Mucosa of rectum (tissue), 2 donors: Measurements from ENCODE around the gene ACR.

Experiments used
- H3K27ac ChIP-seq, 2 donors: one replicate each; pipeline ENCODE4 v1.7.0; 2013; ENCODE audit warnings: inconsistent platforms in 2 of 2, low read depth in 2 of 2, low read length in 2 of 2
- H3K27me3 ChIP-seq, 2 donors: one replicate each; pipeline ENCODE4 v1.7.0; 2013; ENCODE audit warnings: low read length in 2 of 2; ENCODE audit not compliant: control insufficient read depth in 2 of 2, insufficient read depth in 2 of 2
- H3K36me3 ChIP-seq, 2 donors: one replicate each; pipeline ENCODE4 v1.7.0; 2013; ENCODE audit warnings: low read length in 2 of 2; ENCODE audit not compliant: control insufficient read depth in 2 of 2, insufficient read depth in 2 of 2
- H3K4me1 ChIP-seq, 2 donors: one replicate each; pipeline ENCODE4 v1.7.0; 2013; ENCODE audit warnings: low read length in 2 of 2, mild to moderate bottlenecking in 1 of 2; ENCODE audit not compliant: control insufficient read depth in 2 of 2, insufficient read depth in 2 of 2
- H3K4me3 ChIP-seq, 2 donors: one replicate each; pipeline ENCODE4 v1.7.0; 2013; ENCODE audit warnings: low read length in 2 of 2
- H3K9ac ChIP-seq, 2 donors: one replicate each; pipeline ENCODE4 v1.7.0; 2013; ENCODE audit warnings: low read length in 2 of 2, low read depth in 1 of 2, mild to moderate bottlenecking in 1 of 2
- H3K9me3 ChIP-seq, 2 donors: one replicate each; pipeline ENCODE4 v1.7.0; 2013; ENCODE audit warnings: low read length in 2 of 2; ENCODE audit not compliant: control insufficient read depth in 2 of 2
- donor health status: healthy.
- donor health status: Normal muscosa, but diverticular disease.

Gene ACR

GRCh38 chr22:50703726-50704509 is 34.1 kb upstream of the ACR start:
- H3K4me1 ChIP-seq, result no peaks in the 10 kb centered on the region

GRCh38 chr22:50704510-50705218 is 33.3 kb upstream of the ACR start:
- no peak overlapping the region for H3K4me3 ChIP-seq
- H3K27me3 ChIP-seq, result no peaks in the 10 kb centered on the region
- H3K9ac ChIP-seq, result no peak overlapping the region
- H3K36me3 ChIP-seq, result no peaks in the 10 kb centered on the region
- no peaks in the 10 kb centered on the region for H3K4me1 ChIP-seq
- H3K27ac ChIP-seq, result no peak overlapping the region
- no peaks in the 10 kb centered on the region for H3K9me3 ChIP-seq

More at GRCh38 chr22:50703726-50704509, 34.1 kb upstream of the ACR start:
- H3K27me3 ChIP-seq, result no peaks in the 10 kb centered on the region
- H3K36me3 ChIP-seq, result no peaks in the 10 kb centered on the region
- H3K4me3 ChIP-seq, result no peak overlapping the region
- no peak overlapping the region for H3K27ac ChIP-seq
- H3K9me3 ChIP-seq, result no peaks in the 10 kb centered on the region
- H3K9ac ChIP-seq, result no peak overlapping the region

- Histone ChIP-seq H3K4me1 (no peaks in the 10 kb centered on the region), H3K27me3 (no peaks in the 10 kb centered on the region), H3K27ac (no peak overlapping the region), H3K9ac (no peak overlapping the region), H3K9me3 (no peaks in the 10 kb centered on the region), H3K36me3 (no peaks in the 10 kb centered on the region), H3K4me3 (no peak overlapping the region)
Measured at GRCh38 chr22:50705219-50705691, 32.7 kb upstream of the ACR start.

GRCh38 chr22:50705851-50706351 is 32.1 kb upstream of the ACR start:
- H3K27me3 ChIP-seq, result no peaks in the 10 kb centered on the region
- no peaks in the 10 kb centered on the region for H3K36me3 ChIP-seq
- no peaks in the 10 kb centered on the region for H3K4me1 ChIP-seq
- H3K9me3 ChIP-seq, result no peaks in the 10 kb centered on the region
- H3K9ac ChIP-seq, result no peak overlapping the region
- H3K27ac ChIP-seq, result no peak overlapping the region
- no peak overlapping the region for H3K4me3 ChIP-seq

- no peaks in the 10 kb centered on the region for H3K36me3 ChIP-seq
- H3K27ac ChIP-seq, result no peak overlapping the region
- no peaks in the 10 kb centered on the region for H3K4me1 ChIP-seq
- H3K9me3 ChIP-seq, result no peaks in the 10 kb centered on the region
- H3K4me3 ChIP-seq, result no peak overlapping the region
- no peak overlapping the region for H3K9ac ChIP-seq
- H3K27me3 ChIP-seq, result no peaks in the 10 kb centered on the region
Measured at GRCh38 chr22:50706481-50707125, 31.4 kb upstream of the ACR start.

GRCh38 chr22:50708474-50708873 is 29.5 kb upstream of the ACR start:
- Histone ChIP-seq H3K4me1 (no peaks in the 10 kb centered on the region), H3K36me3 (no peaks in the 10 kb centered on the region), H3K9me3 (no peaks in the 10 kb centered on the region), H3K4me3 (no peak overlapping the region), H3K9ac (no peak overlapping the region), H3K27ac (no peak overlapping the region), H3K27me3 (no peaks in the 10 kb centered on the region)

GRCh38 chr22:50708996-50709395 is 29.0 kb upstream of the ACR start:
- H3K36me3 ChIP-seq, result no peaks in the 10 kb centered on the region
- H3K4me1 ChIP-seq, result no peaks in the 10 kb centered on the region
- H3K4me3 ChIP-seq, result no peak overlapping the region
- no peaks in the 10 kb centered on the region for H3K9me3 ChIP-seq
- no peak overlapping the region for H3K9ac ChIP-seq
- H3K27ac ChIP-seq, result no peak overlapping the region
- no peaks in the 10 kb centered on the region for H3K27me3 ChIP-seq

GRCh38 chr22:50710221-50710620 is 27.8 kb upstream of the ACR start:
- Histone ChIP-seq H3K4me1 (no peaks in the 10 kb centered on the region), H3K27me3 (no peaks in the 10 kb centered on the region), H3K4me3 (no peak overlapping the region), H3K36me3 (no peaks in the 10 kb centered on the region), H3K9me3 (no peaks in the 10 kb centered on the region), H3K27ac (no peak overlapping the region), H3K9ac (no peak overlapping the region)

GRCh38 chr22:50710886-50711285 is 27.1 kb upstream of the ACR start:
- H3K9ac ChIP-seq, result no peak overlapping the region

More at GRCh38 chr22:50710886-50711285, 27.1 kb upstream of the ACR start:
- H3K27ac ChIP-seq, result no peak overlapping the region
- H3K36me3 ChIP-seq, result no peaks in the 10 kb centered on the region
- H3K27me3 ChIP-seq, result no peaks in the 10 kb centered on the region
- H3K4me1 ChIP-seq, result no peaks in the 10 kb centered on the region
- H3K9me3 ChIP-seq, result no peaks in the 10 kb centered on the region
- H3K4me3 ChIP-seq, result no peak overlapping the region
